ENCODE results near the gene USE1.

The USE1 gene

GRCh38 chr19:17263712-17264640 is 48.8 kb downstream of the USE1 start:
- H3K4me3 ChIP-seq (ENCODE audit: extremely low read depth, insufficient read depth, low read length, poor library complexity, severe bottlenecking), result no peak overlapping the region
- peaks cover 13% of the 10 kb centered on the region for H3K4me1 ChIP-seq (ENCODE audit: control insufficient read depth, insufficient read depth, low read length, poor library complexity, severe bottlenecking)
- no peaks in the 10 kb centered on the region for H3K9me3 ChIP-seq (ENCODE audit: control insufficient read depth, low read length)
- H3K36me3 ChIP-seq (ENCODE audit: control insufficient read depth, insufficient read depth, low read length), result peaks cover 8% of the 10 kb centered on the region
- WGBS, 2 experiments (ENCODE audit: insufficient coverage in 2 of 2), result 92 to 96% methylated on average over 19 to 20 of the region's 23 CpGs
- H3K27ac ChIP-seq (ENCODE audit: low read depth, low read length, severe bottlenecking), result peak overlapping the region; percentile 62

- no peak within 1 kb of the TSS for H3K4me3 ChIP-seq (ENCODE audit: extremely low read depth, insufficient read depth, low read length, poor library complexity, severe bottlenecking)
- H3K9me3 ChIP-seq (ENCODE audit: control insufficient read depth, low read length), result no peaks in the 10 kb centered on the region
- H3K36me3 ChIP-seq (ENCODE audit: control insufficient read depth, insufficient read depth, low read length), result peaks cover 10% of the 10 kb centered on the region
- peak within 1 kb of the TSS; percentile 62 for H3K27ac ChIP-seq (ENCODE audit: low read depth, low read length, severe bottlenecking)
- WGBS, 2 experiments (ENCODE audit: insufficient coverage in 2 of 2), result 41 to 65% methylated on average over 4 to 5 of the region's 5 CpGs
- peaks cover 13% of the 10 kb centered on the region for H3K4me1 ChIP-seq (ENCODE audit: control insufficient read depth, insufficient read depth, low read length, poor library complexity, severe bottlenecking)
Observed at GRCh38 chr19:17264641-17264979, 49.5 kb downstream of the USE1 start, which contains the start of gene USHBP1. TSS of gene USHBP1 (minus strand) at chr19:17264745. CDS start at chr19:17264299, 446 bp downstream.

- H3K9me3 ChIP-seq (ENCODE audit: control insufficient read depth, low read length), result no peaks in the 10 kb centered on the region
- WGBS, 2 experiments (ENCODE audit: insufficient coverage in 2 of 2), result 100% methylated on average over 2 to 3 of the region's 7 CpGs
- H3K4me1 ChIP-seq (ENCODE audit: control insufficient read depth, insufficient read depth, low read length, poor library complexity, severe bottlenecking), result peaks cover 13% of the 10 kb centered on the region
- H3K36me3 ChIP-seq (ENCODE audit: control insufficient read depth, insufficient read depth, low read length), result peaks cover 22% of the 10 kb centered on the region
- no peak overlapping the region for H3K27ac ChIP-seq (ENCODE audit: low read depth, low read length, severe bottlenecking)
- H3K4me3 ChIP-seq (ENCODE audit: extremely low read depth, insufficient read depth, low read length, poor library complexity, severe bottlenecking), result no peak overlapping the region
Observed at GRCh38 chr19:17266026-17266425, 50.9 kb downstream of the USE1 start.

GRCh38 chr19:17266589-17266974 is 51.4 kb downstream of the USE1 start:
- Histone ChIP-seq H3K36me3 (ENCODE audit: control insufficient read depth, insufficient read depth, low read length) (peaks cover 27% of the 10 kb centered on the region), H3K4me1 (ENCODE audit: control insufficient read depth, insufficient read depth, low read length, poor library complexity, severe bottlenecking) (peaks cover 13% of the 10 kb centered on the region), H3K9me3 (ENCODE audit: control insufficient read depth, low read length) (no peaks in the 10 kb centered on the region), H3K4me3 (ENCODE audit: extremely low read depth, insufficient read depth, low read length, poor library complexity, severe bottlenecking) (no peak overlapping the region), H3K27ac (ENCODE audit: low read depth, low read length, severe bottlenecking) (no peak overlapping the region)
- WGBS, 2 experiments (ENCODE audit: insufficient coverage in 2 of 2), result 94% methylated on average over 6 to 8 of the region's 12 CpGs

GRCh38 chr19:17266975-17267788 is 52.0 kb downstream of the USE1 start, which contains the start of gene BABAM1:
TSS of gene BABAM1 (plus strand) at chr19:17267443. CDS start at chr19:17268807, 1,364 bp downstream.
- 1% methylated on average over 26 of the region's 27 CpGs for WGBS, 2 experiments (ENCODE audit: insufficient coverage in 2 of 2)
- peak within 1 kb of the TSS; percentile 94 for H3K4me3 ChIP-seq (ENCODE audit: extremely low read depth, insufficient read depth, low read length, poor library complexity, severe bottlenecking)
- H3K36me3 ChIP-seq (ENCODE audit: control insufficient read depth, insufficient read depth, low read length), result peaks cover 33% of the 10 kb centered on the region
- H3K27ac ChIP-seq (ENCODE audit: low read depth, low read length, severe bottlenecking), result peak within 1 kb of the TSS; percentile 73
- H3K9me3 ChIP-seq (ENCODE audit: control insufficient read depth, low read length), result no peaks in the 10 kb centered on the region
- peaks cover 13% of the 10 kb centered on the region for H3K4me1 ChIP-seq (ENCODE audit: control insufficient read depth, insufficient read depth, low read length, poor library complexity, severe bottlenecking)

- H3K4me3 ChIP-seq (ENCODE audit: extremely low read depth, insufficient read depth, low read length, poor library complexity, severe bottlenecking), result peak overlapping the region; percentile 94
- WGBS, 2 experiments (ENCODE audit: insufficient coverage in 2 of 2), result 97 to 99% methylated on average over 9 to 13 of the region's 13 CpGs
- H3K27ac ChIP-seq (ENCODE audit: low read depth, low read length, severe bottlenecking), result no peak overlapping the region
Observed at GRCh38 chr19:17268754-17269153, 53.6 kb downstream of the USE1 start.

More at GRCh38 chr19:17268754-17269153, 53.6 kb downstream of the USE1 start:
- no peaks in the 10 kb centered on the region for H3K9me3 ChIP-seq (ENCODE audit: control insufficient read depth, low read length)
- H3K4me1 ChIP-seq (ENCODE audit: control insufficient read depth, insufficient read depth, low read length, poor library complexity, severe bottlenecking), result peaks cover 13% of the 10 kb centered on the region
- H3K36me3 ChIP-seq (ENCODE audit: control insufficient read depth, insufficient read depth, low read length), result peaks cover 40% of the 10 kb centered on the region

All from mesodermal cell (in vitro differentiated cells).